Colonic mucosa (tissue), 4 donors: Measurements from ENCODE around the gene BLCAP. TPM values are rescaled to one million over a fixed set of nuclear protein-coding genes. Genes with fewer than 3 reads are reported as not detected.
"Not testable (repeated sequence)": the region's sequence is repeated elsewhere in the genome, so short reads cannot be mapped to it uniquely, and the experiment has no call there.

Experiments used
- DNase-seq: peaks from one replicate; pipeline ENCODE4 v3.0.0-alpha.2; 2020
- H3K27ac ChIP-seq: fragments of 200-600 bp; one replicate; pipeline ENCODE4 v1.8.0; 2021
- H3K27me3 ChIP-seq: fragments of 200-600 bp; one replicate; pipeline ENCODE4 v1.8.0; 2021
- H3K36me3 ChIP-seq: fragments of 200-600 bp; one replicate; pipeline ENCODE4 v1.8.0; 2021
- H3K4me1 ChIP-seq: fragments of 200-600 bp; one replicate; pipeline ENCODE4 v1.8.0; 2021; ENCODE audit warnings: mild to moderate bottlenecking
- H3K4me3 ChIP-seq: fragments of 200-600 bp; one replicate; pipeline ENCODE4 v1.8.0; 2021
- H3K9ac ChIP-seq, 2 donors: one replicate each; pipeline ENCODE4 v1.7.0; 2013; ENCODE audit warnings: control low read depth in 2 of 2, low read depth in 2 of 2, low read length in 2 of 2
- H3K9me3 ChIP-seq: fragments of 200-600 bp; one replicate; pipeline ENCODE4 v1.8.0; 2021
- CTCF ChIP-seq: fragments of 200-600 bp; IDR thresholded peaks from one replicate; pipeline ENCODE4 v1.8.0; 2022; ENCODE audit warnings: antibody characterized with exemption, mild to moderate bottlenecking
- intact Hi-C: fragments of 100-400 bp; cut with DNase I; formaldehyde crosslinking; loops from one replicate; pipeline ENCODE4 v1.14.1; 2022
- total RNA-seq, 2 donors: library from RNA; stranded (reverse); fragmentation: NEBNext Ultra II Directional in 1 of 2; extraction: Animal tissue kit (Norgen Biotek cat#: 25700) in 1 of 2; gene quantifications; one replicate each; pipeline ENCODE4 v1.2.1, GENCODE V29; 2021
- donor health status: healthy.
- donor health status: DM: no; HTN: no; CAD: no.
- donor health status: DM: no; HTN: no; CAD: no.

Gene BLCAP
- total RNA-seq, 2 donors from 2014 or later = 87.2 to 103 TPM

- H3K9me3 ChIP-seq = no peaks in the 10 kb centered on the region
- no peaks in the 10 kb centered on the region for H3K36me3 ChIP-seq
- H3K4me3 ChIP-seq = no peak overlapping the region
- H3K9ac ChIP-seq = no peak overlapping the region
- no peak for DNase-seq
- intact Hi-C loops = no loop called here
- no peaks in the 10 kb centered on the region for H3K4me1 ChIP-seq
- H3K27me3 ChIP-seq = no peaks in the 10 kb centered on the region
- H3K27ac ChIP-seq = no peak overlapping the region
- no peak for TF ChIP-seq CTCF
Observed at GRCh38 chr20:37492945-37493344, 34.7 kb downstream of the BLCAP start.

- Histone ChIP-seq H3K9me3 (no peaks in the 10 kb centered on the region), H3K27ac (no peak overlapping the region), H3K4me3 (no peak overlapping the region), H3K27me3 (no peaks in the 10 kb centered on the region), H3K36me3 (no peaks in the 10 kb centered on the region), H3K9ac (no peak overlapping the region), H3K4me1 (no peaks in the 10 kb centered on the region)
- no peak for DNase-seq
- intact Hi-C loops = no loop called here
- no peak for TF ChIP-seq CTCF
Observed at GRCh38 chr20:37492096-37492625, 35.5 kb downstream of the BLCAP start.

- no peak for DNase-seq
- Histone ChIP-seq H3K27me3 (no peaks in the 10 kb centered on the region), H3K36me3 (no peaks in the 10 kb centered on the region), H3K4me1 (no peaks in the 10 kb centered on the region), H3K27ac (no peak overlapping the region), H3K9me3 (no peaks in the 10 kb centered on the region), H3K9ac (no peak overlapping the region), H3K4me3 (no peak overlapping the region)
- intact Hi-C loops = no loop called here
- TF ChIP-seq CTCF = no peak
Observed at GRCh38 chr20:37490663-37491350, 36.9 kb downstream of the BLCAP start.

- H3K27me3 ChIP-seq, H3K9ac ChIP-seq, H3K9me3 ChIP-seq, H3K4me1 ChIP-seq, DNase-seq, H3K4me3 ChIP-seq, intact Hi-C loops, H3K27ac ChIP-seq, H3K36me3 ChIP-seq: not testable (repeated sequence)
Observed at GRCh38 chr20:37486209-37486608, 41.5 kb downstream of the BLCAP start.

GRCh38 chr20:37484331-37484730 lies 43.3 kb downstream of the BLCAP start:
- Histone ChIP-seq H3K4me3 (no peak overlapping the region), H3K9ac (no peak overlapping the region), H3K27me3 (no peaks in the 10 kb centered on the region), H3K36me3 (no peaks in the 10 kb centered on the region), H3K27ac (no peak overlapping the region), H3K9me3 (no peaks in the 10 kb centered on the region), H3K4me1 (no peaks in the 10 kb centered on the region)
- intact Hi-C loops = no loop called here
- TF ChIP-seq CTCF = no peak
- DNase-seq = no peak

GRCh38 chr20:37481610-37482009 lies 46.1 kb downstream of the BLCAP start:
- intact Hi-C loops = no loop called here
- no peak for TF ChIP-seq CTCF

More at GRCh38 chr20:37481610-37482009, 46.1 kb downstream of the BLCAP start:
- Histone ChIP-seq H3K27ac (no peak overlapping the region), H3K9me3 (no peaks in the 10 kb centered on the region), H3K9ac (no peak overlapping the region), H3K27me3 (no peaks in the 10 kb centered on the region), H3K4me3 (no peak overlapping the region), H3K4me1 (no peaks in the 10 kb centered on the region), H3K36me3 (no peaks in the 10 kb centered on the region)
- DNase-seq = no peak
